GM12878 (cell line): Measurements from ENCODE around the gene EFCC1.

Source experiments
- IRF3 ChIP-seq: fragments of 450-650 bp; IDR thresholded peaks from 2 replicates; pipeline ENCODE4 v1.6.1; 2014; ENCODE audit warnings: mild to moderate bottlenecking
- NR2C2 ChIP-seq: IDR thresholded peaks from 2 replicates; pipeline ENCODE4 v1.6.1; 2011; ENCODE audit warnings: borderline replicate concordance, low read depth; ENCODE audit not compliant: control insufficient read depth, insufficient read length
- TCF12 ChIP-seq: IDR thresholded peaks from 2 replicates; pipeline ENCODE4 v1.6.1; 2011; ENCODE audit warnings: low read depth, mild to moderate bottlenecking, low read length
- TCF3 ChIP-seq: IDR thresholded peaks from 2 replicates; pipeline ENCODE4 v1.6.1; 2012; ENCODE audit warnings: low read depth, mild to moderate bottlenecking, low read length, borderline replicate concordance; ENCODE audit not compliant: insufficient read depth
- TCF7 ChIP-seq: IDR thresholded peaks from 2 replicates; pipeline ENCODE4 v1.6.1; 2014; ENCODE audit warnings: antibody characterized with exemption, borderline replicate concordance
- ZSCAN29 ChIP-seq: fragments of 450-650 bp; IDR thresholded peaks from 2 replicates; pipeline ENCODE4 v1.6.1; 2017; ENCODE audit warnings: mild to moderate bottlenecking, moderate library complexity

GRCh38 chr3:128965818-128966217 lies 35.3 kb upstream of the EFCC1 start:
- no peak for TF ChIP-seq ZSCAN29
- no peak for TF ChIP-seq TCF12
- TF ChIP-seq IRF3 = no peak
- no peak for TF ChIP-seq TCF7
- TF ChIP-seq NR2C2 = no peak
- no peak for TF ChIP-seq TCF3
